Nephron (organoid): ENCODE data around the gene GPR37L1.
A peak's percentile ranks its signal among the peaks of the same experiment; 100 is the strongest.

Source experiments
- H3K27ac Mint-ChIP-seq, 3 experiments: 2 replicates each; pipeline ENCODE4 v1.8.0; 2020; ENCODE audit warnings: mixed read lengths in 3 of 3, mild to moderate bottlenecking in 2 of 3, moderate library complexity in 1 of 3
- H3K27me3 Mint-ChIP-seq: 2 replicates; pipeline ENCODE4 v1.8.0; 2021; ENCODE audit warnings: low read depth, mild to moderate bottlenecking, moderate library complexity, mixed read lengths
- H3K36me3 Mint-ChIP-seq: 2 replicates; pipeline ENCODE4 v1.8.0; 2020; ENCODE audit warnings: low read depth, mixed read lengths
- H3K4me1 Mint-ChIP-seq: 2 replicates; pipeline ENCODE4 v1.8.0; 2020; ENCODE audit warnings: mixed read lengths
- H3K4me3 Mint-ChIP-seq, 3 experiments: 2 replicates each; pipeline ENCODE4 v1.8.0; 2020; ENCODE audit warnings: mild to moderate bottlenecking in 3 of 3, mixed read lengths in 3 of 3, moderate library complexity in 2 of 3
- H3K9me3 Mint-ChIP-seq: 2 replicates; pipeline ENCODE4 v1.8.0; 2020; ENCODE audit warnings: mixed read lengths
- CTCF ChIP-seq, 3 experiments: fragments of 200-600 bp; sonication (generic); IDR thresholded peaks; one replicate each; pipeline ENCODE4 v1.5.0; 2021; ENCODE audit warnings: antibody characterized with exemption in 3 of 3; ENCODE audit not compliant: unreplicated experiment in 3 of 3

The GPR37L1 gene

GRCh38 chr1:202155478-202156021 is 32.8 kb downstream of the GPR37L1 start:
- Mint-ChIP-seq H3K27ac (peak overlapping the region in 2 of 3 experiments; percentile 50 to 54), H3K27me3 (no peaks in the 10 kb centered on the region), H3K4me1 (peaks cover 29% of the 10 kb centered on the region), H3K4me3 (no peak overlapping the region), H3K36me3 (no peaks in the 10 kb centered on the region), H3K9me3 (no peaks in the 10 kb centered on the region)
- no peak for TF ChIP-seq CTCF (IDR thresholded peaks at IDR 0.05; ENCODE audit: unreplicated experiment in 3 of 3)

DNA sequence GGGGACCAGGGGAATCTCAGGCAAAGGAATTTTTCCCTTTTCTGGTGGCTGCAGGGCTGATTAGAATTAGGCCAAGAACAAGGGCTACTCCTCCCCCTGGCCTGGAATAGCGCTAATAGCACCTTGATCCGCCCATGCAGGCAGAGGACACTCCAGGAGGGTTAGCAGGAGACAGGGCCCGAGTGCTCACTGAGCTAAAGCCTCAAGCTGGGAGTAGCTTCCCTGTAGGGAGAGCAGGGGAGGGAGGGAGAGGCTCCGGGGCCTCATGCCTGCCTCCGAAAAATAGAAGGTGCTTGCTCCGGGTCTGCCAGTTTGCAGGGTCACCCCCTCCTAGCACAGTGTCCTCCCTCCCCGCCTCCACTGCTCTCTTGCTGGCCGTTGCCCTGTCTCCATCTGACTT is 33.9 kb downstream of the GPR37L1 start:
- no peak overlapping the region for H3K4me3 Mint-ChIP-seq
- TF ChIP-seq CTCF (IDR thresholded peaks at IDR 0.05; ENCODE audit: unreplicated experiment in 3 of 3): no peak
- no peak overlapping the region for H3K27ac Mint-ChIP-seq
- H3K36me3 Mint-ChIP-seq: no peaks in the 10 kb centered on the region
- H3K4me1 Mint-ChIP-seq: peaks cover 40% of the 10 kb centered on the region
- no peaks in the 10 kb centered on the region for H3K27me3 Mint-ChIP-seq
- no peaks in the 10 kb centered on the region for H3K9me3 Mint-ChIP-seq

DNA sequence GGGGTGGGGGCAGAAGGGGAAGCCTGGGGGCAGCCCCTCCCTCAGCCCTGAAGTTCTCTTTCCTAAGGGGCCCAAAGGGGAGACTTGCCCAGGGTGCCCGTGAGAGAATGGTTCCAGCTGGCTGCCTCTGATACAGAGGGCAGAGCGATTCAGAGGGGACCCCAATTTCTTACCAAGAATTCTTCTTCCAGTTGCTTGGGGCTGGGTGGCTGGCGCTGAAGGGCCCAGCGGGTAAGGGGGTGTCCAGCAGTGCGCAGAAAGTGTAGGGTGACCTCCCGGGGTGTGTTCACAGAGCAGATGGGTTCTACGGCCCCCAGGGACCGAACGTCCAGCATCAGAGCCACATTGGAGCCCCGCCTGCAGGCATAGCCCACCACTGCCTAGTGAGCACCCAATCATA is 35.2 kb downstream of the GPR37L1 start:
- no peak overlapping the region for H3K4me3 Mint-ChIP-seq
- H3K27ac Mint-ChIP-seq: no peak overlapping the region
- H3K4me1 Mint-ChIP-seq: peaks cover 46% of the 10 kb centered on the region
- no peaks in the 10 kb centered on the region for H3K36me3 Mint-ChIP-seq
- no peak for TF ChIP-seq CTCF (IDR thresholded peaks at IDR 0.05; ENCODE audit: unreplicated experiment in 3 of 3)
- H3K9me3 Mint-ChIP-seq: no peaks in the 10 kb centered on the region
- no peaks in the 10 kb centered on the region for H3K27me3 Mint-ChIP-seq

DNA sequence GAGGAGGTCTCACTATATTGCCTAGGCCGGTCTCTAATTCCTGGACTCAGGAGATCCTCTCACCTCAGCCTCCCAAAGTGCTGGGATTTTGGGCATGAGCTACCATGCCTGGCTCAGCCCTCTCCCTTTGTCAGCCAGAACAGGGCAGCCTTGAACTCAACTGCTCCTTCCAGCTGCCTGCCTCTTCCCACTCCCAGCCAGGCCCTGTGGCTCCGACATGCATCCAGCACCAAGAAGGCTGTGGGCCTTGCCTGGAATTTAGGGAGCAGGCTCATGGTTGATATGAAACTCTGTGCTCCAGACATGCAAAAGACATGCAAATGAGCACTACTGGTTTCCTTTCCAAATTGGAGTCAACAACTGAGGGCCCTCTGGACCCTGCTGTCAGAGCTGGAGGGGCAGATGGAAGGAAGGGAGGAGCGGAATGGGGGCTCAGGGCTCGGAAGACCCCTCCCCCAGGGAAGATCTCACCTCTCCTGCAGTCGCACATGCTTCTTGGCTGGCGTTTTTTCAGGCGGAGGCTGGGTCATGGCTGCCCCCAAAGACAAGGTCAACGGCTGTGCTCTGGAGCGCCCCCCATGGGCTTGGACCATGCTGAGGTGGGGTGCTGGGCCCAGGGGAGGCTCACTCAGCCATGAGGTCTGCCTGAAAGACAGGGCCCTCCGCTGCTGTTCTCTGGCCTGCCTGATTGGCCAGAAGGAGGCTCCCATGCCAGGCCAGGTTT is 36.3 kb downstream of the GPR37L1 start:
- no peaks in the 10 kb centered on the region for H3K9me3 Mint-ChIP-seq
- no peaks in the 10 kb centered on the region for H3K27me3 Mint-ChIP-seq
- H3K4me3 Mint-ChIP-seq: no peak overlapping the region
- H3K4me1 Mint-ChIP-seq: peaks cover 49% of the 10 kb centered on the region
- no peak for TF ChIP-seq CTCF (IDR thresholded peaks at IDR 0.05; ENCODE audit: unreplicated experiment in 3 of 3)
- H3K27ac Mint-ChIP-seq: peak overlapping the region; percentile 57 to 75 (median 60)
- no peaks in the 10 kb centered on the region for H3K36me3 Mint-ChIP-seq

GRCh38 chr1:202159534-202160371 is 37.0 kb downstream of the GPR37L1 start:
- TF ChIP-seq CTCF (IDR thresholded peaks at IDR 0.05; ENCODE audit: unreplicated experiment in 3 of 3): no peak
- peak overlapping the region in 1 of 3 experiments; percentile 4 for H3K4me3 Mint-ChIP-seq
- no peaks in the 10 kb centered on the region for H3K36me3 Mint-ChIP-seq
- peaks cover 53% of the 10 kb centered on the region for H3K4me1 Mint-ChIP-seq
- H3K27ac Mint-ChIP-seq: peak overlapping the region; percentile 57 to 75 (median 60)
- H3K9me3 Mint-ChIP-seq: no peaks in the 10 kb centered on the region
- peaks cover 4% of the 10 kb centered on the region for H3K27me3 Mint-ChIP-seq
